Astrocyte (in vitro differentiated cells and primary cell): ENCODE measurements around the gene ALG2.

Experiments
- EZH2 ChIP-seq: IDR thresholded peaks from 2 replicates; pipeline ENCODE4 v1.6.1; 2012; ENCODE audit warnings: mild to moderate bottlenecking, low read length, inconsistent platforms; ENCODE audit not compliant: insufficient read depth
- TF ChIP-seq, protein P1 (sequence below): IDR thresholded peaks from 2 replicates; pipeline ENCODE4 v1.5.1; 2011; ENCODE audit warnings: low read depth, mild to moderate bottlenecking, inconsistent platforms, low read length, moderate library complexity; ENCODE audit not compliant: insufficient read depth

DNA sequence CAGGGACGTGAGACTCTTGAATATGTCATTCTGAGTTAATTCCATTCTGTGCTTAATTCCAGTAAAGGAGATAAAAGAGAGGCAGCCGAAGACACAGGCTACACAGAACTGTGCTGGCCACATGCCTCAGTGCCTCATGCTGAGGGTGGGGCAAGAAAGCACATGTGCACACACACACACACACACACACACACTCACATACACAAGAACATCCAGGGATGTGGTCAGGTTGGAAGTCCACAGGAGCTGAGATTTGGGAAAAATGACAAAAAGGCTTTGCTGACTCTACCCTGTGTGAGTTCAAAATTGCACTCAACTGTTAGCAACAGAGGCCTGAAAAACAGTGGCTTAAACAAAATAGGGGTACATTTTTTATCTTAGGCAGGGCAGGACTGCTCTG is 40.5 kb downstream of the ALG2 start:
- TF ChIP-seq, protein P1, sequence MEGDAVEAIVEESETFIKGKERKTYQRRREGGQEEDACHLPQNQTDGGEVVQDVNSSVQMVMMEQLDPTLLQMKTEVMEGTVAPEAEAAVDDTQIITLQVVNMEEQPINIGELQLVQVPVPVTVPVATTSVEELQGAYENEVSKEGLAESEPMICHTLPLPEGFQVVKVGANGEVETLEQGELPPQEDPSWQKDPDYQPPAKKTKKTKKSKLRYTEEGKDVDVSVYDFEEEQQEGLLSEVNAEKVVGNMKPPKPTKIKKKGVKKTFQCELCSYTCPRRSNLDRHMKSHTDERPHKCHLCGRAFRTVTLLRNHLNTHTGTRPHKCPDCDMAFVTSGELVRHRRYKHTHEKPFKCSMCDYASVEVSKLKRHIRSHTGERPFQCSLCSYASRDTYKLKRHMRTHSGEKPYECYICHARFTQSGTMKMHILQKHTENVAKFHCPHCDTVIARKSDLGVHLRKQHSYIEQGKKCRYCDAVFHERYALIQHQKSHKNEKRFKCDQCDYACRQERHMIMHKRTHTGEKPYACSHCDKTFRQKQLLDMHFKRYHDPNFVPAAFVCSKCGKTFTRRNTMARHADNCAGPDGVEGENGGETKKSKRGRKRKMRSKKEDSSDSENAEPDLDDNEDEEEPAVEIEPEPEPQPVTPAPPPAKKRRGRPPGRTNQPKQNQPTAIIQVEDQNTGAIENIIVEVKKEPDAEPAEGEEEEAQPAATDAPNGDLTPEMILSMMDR = no peak
- no peak for TF ChIP-seq EZH2
